Fibroblast of lung (primary cell): ENCODE data around the gene CC2D2A. TPM values are rescaled to one million over a fixed set of nuclear protein-coding genes. Genes with fewer than 3 reads are reported as not detected.

Source experiments
- DNase-seq, 2 donors: peaks; one replicate each; pipeline versions ENCODE4 v3.0.0 to v3.0.0-alpha.2; 2010; ENCODE audit warnings: low read depth in 2 of 2
- H2AFZ ChIP-seq: 2 replicates; pipeline ENCODE4 v1.5.1; 2012; ENCODE audit warnings: low read length, control low read depth, inconsistent platforms
- H3K27ac ChIP-seq: 2 replicates; pipeline ENCODE4 v1.5.1; 2011; ENCODE audit warnings: low read length, control low read depth; ENCODE audit not compliant: insufficient read depth
- H3K27me3 ChIP-seq: 2 replicates; pipeline ENCODE4 v1.5.1; 2011; ENCODE audit warnings: mild to moderate bottlenecking, low read length; ENCODE audit not compliant: control insufficient read depth, insufficient read depth
- H3K36me3 ChIP-seq: 2 replicates; pipeline ENCODE4 v1.5.1; 2011; ENCODE audit warnings: low read length; ENCODE audit not compliant: control insufficient read depth, insufficient read depth
- H3K4me1 ChIP-seq: 2 replicates; pipeline ENCODE4 v1.5.1; 2011; ENCODE audit warnings: low read length; ENCODE audit not compliant: control insufficient read depth, insufficient read depth; ENCODE audit errors: extremely low read depth
- H3K4me2 ChIP-seq: 2 replicates; pipeline ENCODE4 v1.5.1; 2011; ENCODE audit warnings: low read length, control low read depth; ENCODE audit not compliant: insufficient read depth; ENCODE audit errors: extremely low read depth
- H3K4me3 ChIP-seq, 4 experiments: fragments of 200-600 bp in 1 of 4; sonication (generic) in 1 of 4; replicated peaks in 1 of 4; 2 replicates each; pipeline ENCODE4 v1.5.1; 2011 to 2016; ENCODE audit warnings: low read length in 4 of 4, low read depth in 3 of 4, mild to moderate bottlenecking in 3 of 4, control low read depth in 2 of 4, inconsistent platforms in 1 of 4, mixed read lengths in 1 of 4; ENCODE audit not compliant: insufficient read depth in 1 of 4; ENCODE audit errors: control extremely low read depth in 1 of 4
- H3K79me2 ChIP-seq: 2 replicates; pipeline ENCODE4 v1.5.1; 2012; ENCODE audit warnings: mild to moderate bottlenecking, low read length, inconsistent platforms; ENCODE audit not compliant: control insufficient read depth, insufficient read depth
- H3K9ac ChIP-seq: 2 replicates; pipeline ENCODE4 v1.5.1; 2011; ENCODE audit warnings: mild to moderate bottlenecking, low read length, control low read depth; ENCODE audit not compliant: insufficient read depth
- H3K9me3 ChIP-seq: 2 replicates; pipeline ENCODE4 v1.5.1; 2012; ENCODE audit warnings: low read depth, low read length; ENCODE audit not compliant: control insufficient read depth, insufficient read depth
- H4K20me1 ChIP-seq: 2 replicates; pipeline ENCODE4 v1.5.1; 2011; ENCODE audit warnings: low read length; ENCODE audit not compliant: control insufficient read depth, insufficient read depth; ENCODE audit errors: extremely low read depth
- EZH2 ChIP-seq: IDR thresholded peaks from 2 replicates; pipeline ENCODE4 v1.5.1; 2012; ENCODE audit warnings: low read length, control low read depth, mild to moderate bottlenecking; ENCODE audit errors: missing control alignments
- polyA plus RNA-seq, 2 donors: library from polyadenylated mRNA; depleted of rRNA in 1 of 2; stranded (reverse) in 1 of 2; unstranded in 1 of 2; fragments of >200 nt; gene quantifications; 2 replicates each; pipeline ENCODE4 v1.2.1, GENCODE V29; 2011 to 2012; ENCODE audit warnings: missing spikeins in 1 of 2
- total RNA-seq: library from RNA; depleted of rRNA; stranded (reverse); fragments of >200 nt; gene quantifications from 2 replicates; pipeline ENCODE4 v1.2.1, GENCODE V29; 2014
- TF ChIP-seq, protein P1 (sequence below), 2 donors: IDR thresholded peaks in 1 of 2; conservative IDR thresholded peaks in 1 of 2; 1 replicate in 1 of 2; 2 replicates in 1 of 2; pipeline ENCODE4 v1.5.1; 2011 to 2012; ENCODE audit warnings: low read length in 2 of 2, control low read depth in 1 of 2, inconsistent platforms in 1 of 2, low read depth in 1 of 2, mild to moderate bottlenecking in 1 of 2

CC2D2A gene
- total and polyA plus RNA-seq, 2 donors (not counting 1 experiment from before 2014, with no cell fraction given): 30.9 to 41.6 TPM

DNA sequence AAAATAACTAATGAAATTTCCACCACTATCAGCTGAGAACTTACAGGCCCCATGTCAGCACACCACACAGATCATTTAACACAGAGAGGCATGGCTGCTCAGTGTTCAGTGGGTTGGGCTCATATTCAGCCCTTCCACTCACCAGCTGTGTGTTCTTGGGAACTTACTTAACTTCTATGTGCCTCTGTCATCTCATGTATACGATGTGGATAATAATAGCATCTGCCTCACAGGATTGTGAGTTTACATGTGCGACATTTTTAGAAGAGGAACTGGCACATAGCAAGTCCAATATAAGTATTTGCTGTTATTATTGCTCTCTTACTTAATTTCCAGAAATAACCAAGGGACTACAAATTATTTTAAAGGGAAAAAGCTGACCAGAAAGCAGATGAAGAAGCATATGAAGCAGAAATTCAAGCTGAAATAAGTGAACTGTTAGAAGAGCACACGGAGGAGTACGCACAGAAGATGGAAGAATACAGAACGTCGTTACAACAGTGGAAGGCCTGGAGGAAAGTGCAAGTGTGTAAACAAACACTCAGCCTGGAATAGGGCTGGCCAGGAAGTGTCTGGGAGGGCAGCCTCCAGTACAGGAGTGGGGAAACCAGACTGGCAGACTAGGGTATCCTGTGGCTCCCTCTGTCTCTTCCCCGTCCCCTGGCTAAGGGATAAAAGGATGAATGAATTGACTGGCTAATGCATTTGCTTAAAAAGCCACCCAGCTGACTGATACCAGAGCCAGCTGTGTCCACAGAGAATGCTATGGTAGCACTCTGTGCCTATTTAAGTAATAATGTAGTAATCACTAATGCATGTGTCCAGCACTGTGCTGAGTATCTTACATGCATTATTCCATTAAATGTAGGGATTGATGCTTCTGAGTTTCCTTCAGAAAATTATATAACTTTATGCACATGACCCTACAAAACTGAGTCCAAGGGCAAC lies 67.1 kb downstream of the CC2D2A start:
- Histone ChIP-seq H3K9me3 (no peaks in the 10 kb centered on the region), H3K27ac (no peak overlapping the region), H3K9ac (no peak overlapping the region), H2AFZ (no peak overlapping the region), H3K4me2 (no peak overlapping the region), H3K4me3 (no peak overlapping the region), H3K27me3 (no peaks in the 10 kb centered on the region), H3K4me1 (no peaks in the 10 kb centered on the region), H3K79me2 (no peaks in the 10 kb centered on the region), H3K36me3 (peaks cover 6% of the 10 kb centered on the region), H4K20me1 (no peaks in the 10 kb centered on the region)
- no peak for TF ChIP-seq EZH2
- TF ChIP-seq, protein P1, sequence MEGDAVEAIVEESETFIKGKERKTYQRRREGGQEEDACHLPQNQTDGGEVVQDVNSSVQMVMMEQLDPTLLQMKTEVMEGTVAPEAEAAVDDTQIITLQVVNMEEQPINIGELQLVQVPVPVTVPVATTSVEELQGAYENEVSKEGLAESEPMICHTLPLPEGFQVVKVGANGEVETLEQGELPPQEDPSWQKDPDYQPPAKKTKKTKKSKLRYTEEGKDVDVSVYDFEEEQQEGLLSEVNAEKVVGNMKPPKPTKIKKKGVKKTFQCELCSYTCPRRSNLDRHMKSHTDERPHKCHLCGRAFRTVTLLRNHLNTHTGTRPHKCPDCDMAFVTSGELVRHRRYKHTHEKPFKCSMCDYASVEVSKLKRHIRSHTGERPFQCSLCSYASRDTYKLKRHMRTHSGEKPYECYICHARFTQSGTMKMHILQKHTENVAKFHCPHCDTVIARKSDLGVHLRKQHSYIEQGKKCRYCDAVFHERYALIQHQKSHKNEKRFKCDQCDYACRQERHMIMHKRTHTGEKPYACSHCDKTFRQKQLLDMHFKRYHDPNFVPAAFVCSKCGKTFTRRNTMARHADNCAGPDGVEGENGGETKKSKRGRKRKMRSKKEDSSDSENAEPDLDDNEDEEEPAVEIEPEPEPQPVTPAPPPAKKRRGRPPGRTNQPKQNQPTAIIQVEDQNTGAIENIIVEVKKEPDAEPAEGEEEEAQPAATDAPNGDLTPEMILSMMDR (conservative IDR thresholded peaks at IDR 0.05 in 1 of 2, IDR thresholded peaks at IDR 0.05 in 1 of 2; ENCODE audit: low read depth in 1 of 2, low read length in 2 of 2): no peak
- DNase-seq: no peak

DNA sequence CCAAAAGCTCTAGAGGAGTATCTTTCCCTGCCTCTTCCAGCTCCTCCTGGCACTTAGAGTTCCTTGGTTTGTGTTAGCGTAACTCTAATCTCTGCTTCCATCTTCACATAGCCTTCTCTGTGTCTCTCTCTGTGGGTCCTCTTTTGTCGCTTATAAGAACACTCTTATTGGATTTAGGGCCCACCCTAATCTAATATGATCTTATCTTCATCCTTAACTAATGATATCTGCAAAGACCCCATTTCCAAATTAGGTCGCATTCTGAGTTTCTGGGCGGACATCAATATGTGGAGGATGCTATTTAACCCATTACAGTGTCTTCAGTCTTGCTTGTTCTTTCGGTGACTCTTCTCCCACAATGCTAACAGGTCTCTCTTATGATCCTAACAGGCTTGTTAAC lies 72.3 kb downstream of the CC2D2A start:
- Histone ChIP-seq H3K4me1 (no peaks in the 10 kb centered on the region), H3K4me2 (no peak overlapping the region), H4K20me1 (no peaks in the 10 kb centered on the region), H3K27ac (no peak overlapping the region), H3K9me3 (no peaks in the 10 kb centered on the region), H3K4me3 (no peak overlapping the region), H3K9ac (no peak overlapping the region), H3K27me3 (no peaks in the 10 kb centered on the region), H2AFZ (no peak overlapping the region), H3K79me2 (no peaks in the 10 kb centered on the region), H3K36me3 (peaks cover 6% of the 10 kb centered on the region)
- TF ChIP-seq, protein P1 (conservative IDR thresholded peaks at IDR 0.05 in 1 of 2, IDR thresholded peaks at IDR 0.05 in 1 of 2; ENCODE audit: low read depth in 1 of 2, low read length in 2 of 2): no peak
- no peak for TF ChIP-seq EZH2
- no peak for DNase-seq

- no peak for DNase-seq
- Histone ChIP-seq H3K27ac (no peak overlapping the region), H3K36me3 (peaks cover 4% of the 10 kb centered on the region), H2AFZ (no peak overlapping the region), H3K9me3 (no peaks in the 10 kb centered on the region), H3K4me1 (no peaks in the 10 kb centered on the region), H3K9ac (no peak overlapping the region), H3K27me3 (no peaks in the 10 kb centered on the region), H3K4me3 (no peak overlapping the region), H3K79me2 (no peaks in the 10 kb centered on the region), H4K20me1 (no peaks in the 10 kb centered on the region), H3K4me2 (no peak overlapping the region)
- TF ChIP-seq, protein P1 (conservative IDR thresholded peaks at IDR 0.05 in 1 of 2, IDR thresholded peaks at IDR 0.05 in 1 of 2; ENCODE audit: low read depth in 1 of 2, low read length in 2 of 2): no peak
- no peak for TF ChIP-seq EZH2
Observed at GRCh38 chr4:15542760-15543159, 73.1 kb downstream of the CC2D2A start.
